SK-N-SH (cell line): ENCODE data around the gene NTRK2. TPM values are rescaled to one million over a fixed set of nuclear protein-coding genes. Genes with fewer than 3 reads are reported as not detected.

Experiments used
- CTCF ChIA-PET: fragments of 300-600, 350-600 bp; formaldehyde crosslinking; extraction: SDS; loops from one replicate; lab custom pipeline; 2021; lab: Yijun Ruan, JAX
- POLR2A ChIA-PET: fragments of 350-600 bp; sonication (Branson Sonifier 250); formaldehyde crosslinking; extraction: SDS; loops from one replicate; lab custom pipeline; 2020; ENCODE audit warnings: antibody characterized with exemption, inconsistent platforms; lab: Yijun Ruan, JAX
- DNase-seq: peaks from one replicate; pipeline ENCODE4 v3.0.0; 2012
- H2AFZ ChIP-seq: fragments of 200-600 bp; sonication (generic); 2 replicates; pipeline ENCODE4 v1.8.1; 2016; ENCODE audit warnings: antibody characterized with exemption, mild to moderate bottlenecking, low read depth
- H3F3A ChIP-seq: fragments of 200-600 bp; sonication (generic); replicated peaks from 2 replicates; pipeline ENCODE3; 2016; ENCODE audit warnings: antibody characterized with exemption, mild to moderate bottlenecking; ENCODE audit not compliant: insufficient read depth
- H3K27ac ChIP-seq, 2 experiments: fragments of 200-500 bp in 1 of 2; fragments of 200-600 bp in 1 of 2; sonication (Bioruptor generic) in 1 of 2; sonication (generic), shearing (Covaris generic) in 1 of 2; 2 replicates each; pipeline versions ENCODE4 v1.5.1 to v1.6.1; 2014 to 2016; ENCODE audit warnings: low read depth in 2 of 2, inconsistent platforms in 1 of 2, low read length in 1 of 2, mild to moderate bottlenecking in 1 of 2, mixed read lengths in 1 of 2
- H3K27me3 ChIP-seq: fragments of 200-600 bp; sonication (generic), shearing (Covaris generic); 2 replicates; pipeline ENCODE4 v1.6.1; 2016; ENCODE audit warnings: mixed run types; ENCODE audit not compliant: insufficient read depth
- H3K36me3 ChIP-seq, 2 experiments: fragments of 200-500 bp in 1 of 2; fragments of 200-600 bp in 1 of 2; sonication (Bioruptor generic) in 1 of 2; sonication (generic) in 1 of 2; replicated peaks in 1 of 2; 2 replicates each; pipeline versions ENCODE3 to v1.5.1; 2014 to 2016; ENCODE audit warnings: low read length in 1 of 2, mild to moderate bottlenecking in 1 of 2; ENCODE audit not compliant: insufficient read depth in 2 of 2, control insufficient read depth in 1 of 2
- H3K4me1 ChIP-seq, 2 experiments: fragments of 200-500 bp in 1 of 2; fragments of 200-600 bp in 1 of 2; sonication (Bioruptor generic) in 1 of 2; sonication (generic), shearing (Covaris generic) in 1 of 2; 2 replicates each; pipeline versions ENCODE4 v1.5.1 to v1.6.1; 2014 to 2016; ENCODE audit warnings: low read depth in 1 of 2, low read length in 1 of 2, mixed run types in 1 of 2; ENCODE audit not compliant: insufficient read depth in 2 of 2, control insufficient read depth in 1 of 2
- H3K4me2 ChIP-seq: fragments of 200-600 bp; sonication (generic), shearing (Covaris generic); 2 replicates; pipeline ENCODE4 v1.6.1; 2017; ENCODE audit warnings: mixed run types
- H3K4me3 ChIP-seq, 2 experiments: fragments of 200-500 bp in 1 of 2; fragments of 200-600 bp in 1 of 2; sonication (Bioruptor generic) in 1 of 2; sonication (generic), shearing (Covaris generic) in 1 of 2; 2 replicates each; pipeline versions ENCODE4 v1.5.1 to v1.8.1; 2014 to 2016; ENCODE audit warnings: low read depth in 2 of 2, inconsistent platforms in 1 of 2, low read length in 1 of 2, mild to moderate bottlenecking in 1 of 2, mixed read lengths in 1 of 2, moderate library complexity in 1 of 2
- H3K79me2 ChIP-seq: fragments of 200-600 bp; sonication (generic); 2 replicates; pipeline ENCODE4 v1.8.1; 2017; ENCODE audit warnings: mild to moderate bottlenecking; ENCODE audit not compliant: insufficient read depth
- H3K9ac ChIP-seq: fragments of 200-600 bp; sonication (generic); 2 replicates; pipeline ENCODE4 v1.6.1; 2017; ENCODE audit warnings: mixed run types
- H3K9me2 ChIP-seq: fragments of 200-600 bp; sonication (generic); 2 replicates; pipeline ENCODE4 v1.6.1; 2017; ENCODE audit warnings: mixed run types
- H3K9me3 ChIP-seq: fragments of 200-600 bp; sonication (generic); 2 replicates; pipeline ENCODE4 v1.6.1; 2017; ENCODE audit warnings: mixed run types, mild to moderate bottlenecking, moderate library complexity
- H4K20me1 ChIP-seq: fragments of 200-600 bp; sonication (generic); 2 replicates; pipeline ENCODE4 v1.6.1; 2017; ENCODE audit warnings: mild to moderate bottlenecking, mixed run types; ENCODE audit not compliant: insufficient read depth
- CTCF ChIP-seq: fragments of 200-600 bp; sonication (generic); IDR thresholded peaks from 2 replicates; pipeline ENCODE4 v1.6.1; 2017; ENCODE audit warnings: antibody characterized with exemption, mild to moderate bottlenecking, moderate library complexity
- ELF1 ChIP-seq: IDR thresholded peaks from 2 replicates; pipeline ENCODE4 v1.4.0; 2012
- FOSL2 ChIP-seq: IDR thresholded peaks from 2 replicates; pipeline ENCODE4 v1.4.0; 2012; ENCODE audit warnings: low read depth, mild to moderate bottlenecking, moderate library complexity, borderline replicate concordance
- FOXM1 ChIP-seq: IDR thresholded peaks from 2 replicates; pipeline ENCODE4 v1.4.0; 2012; ENCODE audit warnings: low read depth, mild to moderate bottlenecking
- GABPA ChIP-seq: IDR thresholded peaks from 2 replicates; pipeline ENCODE4 v1.4.0; 2012; ENCODE audit warnings: low read depth, mild to moderate bottlenecking
- GATA2 ChIP-seq: sonication (generic); formaldehyde crosslinking; IDR thresholded peaks from 2 replicates; pipeline ENCODE4 v1.5.0; 2020; ENCODE audit warnings: mild to moderate bottlenecking, missing genetic modification reagents
- MXI1 ChIP-seq: IDR thresholded peaks from 2 replicates; pipeline ENCODE4 v1.6.1; 2012; ENCODE audit warnings: mild to moderate bottlenecking, low read depth, low read length, improper control_type of control experiment
- NRF1 ChIP-seq: IDR thresholded peaks from 2 replicates; pipeline ENCODE4 v1.6.1; 2012; ENCODE audit warnings: low read depth, mild to moderate bottlenecking, low read length
- POLR2AphosphoS5 ChIP-seq: IDR thresholded peaks from 2 replicates; pipeline ENCODE4 v1.6.1; 2012; ENCODE audit warnings: low read depth, low read length
- RAD21 ChIP-seq: IDR thresholded peaks from 2 replicates; pipeline ENCODE4 v1.6.1; 2012; ENCODE audit warnings: mild to moderate bottlenecking, low read length
- SMC3 ChIP-seq: IDR thresholded peaks from 2 replicates; pipeline ENCODE4 v1.6.1; 2012; ENCODE audit warnings: low read depth, low read length, improper control_type of control experiment
- TAF1 ChIP-seq: IDR thresholded peaks from 2 replicates; pipeline ENCODE4 v1.6.1; 2012; ENCODE audit warnings: low read depth, mild to moderate bottlenecking, low read length, moderate library complexity, borderline replicate concordance
- TCF12 ChIP-seq: IDR thresholded peaks from 2 replicates; pipeline ENCODE4 v1.4.0; 2012
- TEAD4 ChIP-seq: IDR thresholded peaks from 2 replicates; pipeline ENCODE4 v1.4.0; 2012; ENCODE audit warnings: mild to moderate bottlenecking, borderline replicate concordance; ENCODE audit not compliant: insufficient read depth
- USF1 ChIP-seq: IDR thresholded peaks from 2 replicates; pipeline ENCODE4 v1.4.0; 2012; ENCODE audit warnings: low read depth, borderline replicate concordance
- USF2 ChIP-seq: fragments of 150-350 bp; IDR thresholded peaks from 2 replicates; pipeline ENCODE4 v1.6.1; 2017; ENCODE audit warnings: antibody characterized with exemption, low read length, low read depth, borderline replicate concordance
- YY1 ChIP-seq: IDR thresholded peaks from 2 replicates; pipeline ENCODE4 v1.4.0; 2012; ENCODE audit warnings: low read depth, mild to moderate bottlenecking
- WGBS: methylation state at CpG from one replicate; pipeline ENCODE4 v1.1.6; 2017; ENCODE audit warnings: low lambda C conversion rate; 5-methylcytosine and 5-hydroxymethylcytosine counted together
- polyA plus RNA-seq, 3 experiments: library from polyadenylated mRNA; depleted of rRNA; stranded (reverse); fragments of >200 nt; gene quantifications; 2 replicates each; pipeline ENCODE4 v1.2.3, GENCODE V29; 2012
- TF ChIP-seq, protein P1 (sequence below): IDR thresholded peaks from 2 replicates; pipeline ENCODE4 v1.6.1; 2012; ENCODE audit warnings: mild to moderate bottlenecking, low read depth, low read length, moderate library complexity
- TF ChIP-seq, protein P2 (sequence below): fragments of 150-350 bp; IDR thresholded peaks from 2 replicates; pipeline ENCODE4 v1.6.1; 2016; ENCODE audit warnings: mild to moderate bottlenecking, low read depth, low read length

The NTRK2 gene
- 0.05 and 0.16 TPM in 2 replicates for polyA plus RNA-seq (2012; rRNA removed)
- polyA plus RNA-seq (2012; cell fraction: cytosol; rRNA removed) = 0.14 and 0.33 TPM in 2 replicates
- polyA plus RNA-seq (2012; cell fraction: nucleus; rRNA removed) = 0.09 and 0.12 TPM in 2 replicates

DNA sequence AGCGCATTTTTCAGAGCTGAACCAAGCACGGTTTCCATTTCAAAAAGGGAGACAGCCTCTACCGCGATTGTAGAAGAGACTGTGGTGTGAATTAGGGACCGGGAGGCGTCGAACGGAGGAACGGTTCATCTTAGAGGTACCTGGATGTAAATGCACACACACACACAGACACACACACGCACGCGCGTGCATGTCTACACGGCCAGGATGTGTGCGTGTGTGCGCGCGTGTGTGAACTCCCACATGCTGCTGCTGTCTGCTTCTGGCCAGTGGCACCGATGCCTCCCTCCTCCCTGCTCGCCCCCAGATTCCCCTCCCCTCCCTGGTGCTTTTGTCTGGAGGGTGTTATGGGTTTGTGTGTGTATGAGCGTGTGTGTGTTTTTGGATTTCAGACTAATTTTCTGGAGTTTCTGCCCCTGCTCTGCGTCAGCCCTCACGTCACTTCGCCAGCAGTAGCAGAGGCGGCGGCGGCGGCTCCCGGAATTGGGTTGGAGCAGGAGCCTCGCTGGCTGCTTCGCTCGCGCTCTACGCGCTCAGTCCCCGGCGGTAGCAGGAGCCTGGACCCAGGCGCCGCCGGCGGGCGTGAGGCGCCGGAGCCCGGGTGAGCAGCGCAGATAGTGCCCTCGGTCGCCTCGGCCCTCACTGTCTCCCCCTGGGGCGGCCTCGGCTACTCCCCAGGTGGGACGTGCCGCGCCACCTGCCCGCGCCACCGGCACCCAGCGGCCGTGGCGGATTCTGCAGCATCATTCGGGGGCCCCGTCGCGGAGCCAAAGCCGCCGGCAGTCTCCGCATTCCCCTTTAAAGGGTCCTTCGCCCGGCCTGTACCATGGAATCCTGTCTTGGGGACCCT is at the start of gene NTRK2:
Gene NTRK2, plus strand, starts transcription at position 442 of the 850 bp plus-strand sequence. CDS start 1,020 bp downstream, outside the sequence.
- Histone ChIP-seq H3K4me1 (peaks cover 0 to 27% of the 10 kb centered on the region in 2 experiments; a peak in 1 of 4 replicates), H3K9me2 (no peaks in the 10 kb centered on the region), H3K4me2 (peak within 1 kb of the TSS; percentile 92), H3K9me3 (no peaks in the 10 kb centered on the region), H3K36me3 (no peaks in the 10 kb centered on the region), H2AFZ (peak within 1 kb of the TSS; percentile 63; the same call in 1 of the 2 replicates), H3K79me2 (no peaks in the 10 kb centered on the region), H3K4me3 (peak within 1 kb of the TSS; percentile 49 to 64), H4K20me1 (no peaks in the 10 kb centered on the region), H3K27me3 (peaks cover 19% of the 10 kb centered on the region), H3F3A (no peaks in the 10 kb centered on the region), H3K9ac (no peak within 1 kb of the TSS), H3K27ac (no peak within 1 kb of the TSS)
- TF ChIP-seq TCF12 = no peak
- TF ChIP-seq ELF1 = no peak
- no peak for TF ChIP-seq FOSL2
- TF ChIP-seq POLR2AphosphoS5 = no peak
- TF ChIP-seq RAD21 = no peak
- no peak for TF ChIP-seq GATA2 (CRISPR knock-in tag)
- no peak for TF ChIP-seq TAF1
- TF ChIP-seq USF1 = no peak
- TF ChIP-seq FOXM1 = no peak
- TF ChIP-seq GABPA = no peak
- no peak for TF ChIP-seq YY1
- TF ChIP-seq, protein P1, sequence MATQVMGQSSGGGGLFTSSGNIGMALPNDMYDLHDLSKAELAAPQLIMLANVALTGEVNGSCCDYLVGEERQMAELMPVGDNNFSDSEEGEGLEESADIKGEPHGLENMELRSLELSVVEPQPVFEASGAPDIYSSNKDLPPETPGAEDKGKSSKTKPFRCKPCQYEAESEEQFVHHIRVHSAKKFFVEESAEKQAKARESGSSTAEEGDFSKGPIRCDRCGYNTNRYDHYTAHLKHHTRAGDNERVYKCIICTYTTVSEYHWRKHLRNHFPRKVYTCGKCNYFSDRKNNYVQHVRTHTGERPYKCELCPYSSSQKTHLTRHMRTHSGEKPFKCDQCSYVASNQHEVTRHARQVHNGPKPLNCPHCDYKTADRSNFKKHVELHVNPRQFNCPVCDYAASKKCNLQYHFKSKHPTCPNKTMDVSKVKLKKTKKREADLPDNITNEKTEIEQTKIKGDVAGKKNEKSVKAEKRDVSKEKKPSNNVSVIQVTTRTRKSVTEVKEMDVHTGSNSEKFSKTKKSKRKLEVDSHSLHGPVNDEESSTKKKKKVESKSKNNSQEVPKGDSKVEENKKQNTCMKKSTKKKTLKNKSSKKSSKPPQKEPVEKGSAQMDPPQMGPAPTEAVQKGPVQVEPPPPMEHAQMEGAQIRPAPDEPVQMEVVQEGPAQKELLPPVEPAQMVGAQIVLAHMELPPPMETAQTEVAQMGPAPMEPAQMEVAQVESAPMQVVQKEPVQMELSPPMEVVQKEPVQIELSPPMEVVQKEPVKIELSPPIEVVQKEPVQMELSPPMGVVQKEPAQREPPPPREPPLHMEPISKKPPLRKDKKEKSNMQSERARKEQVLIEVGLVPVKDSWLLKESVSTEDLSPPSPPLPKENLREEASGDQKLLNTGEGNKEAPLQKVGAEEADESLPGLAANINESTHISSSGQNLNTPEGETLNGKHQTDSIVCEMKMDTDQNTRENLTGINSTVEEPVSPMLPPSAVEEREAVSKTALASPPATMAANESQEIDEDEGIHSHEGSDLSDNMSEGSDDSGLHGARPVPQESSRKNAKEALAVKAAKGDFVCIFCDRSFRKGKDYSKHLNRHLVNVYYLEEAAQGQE = no peak
- no peak for TF ChIP-seq SMC3
- no peak for TF ChIP-seq TEAD4
- no peak for TF ChIP-seq CTCF
- no peak for TF ChIP-seq NRF1
- TF ChIP-seq USF2 = no peak
- TF ChIP-seq, protein P2, sequence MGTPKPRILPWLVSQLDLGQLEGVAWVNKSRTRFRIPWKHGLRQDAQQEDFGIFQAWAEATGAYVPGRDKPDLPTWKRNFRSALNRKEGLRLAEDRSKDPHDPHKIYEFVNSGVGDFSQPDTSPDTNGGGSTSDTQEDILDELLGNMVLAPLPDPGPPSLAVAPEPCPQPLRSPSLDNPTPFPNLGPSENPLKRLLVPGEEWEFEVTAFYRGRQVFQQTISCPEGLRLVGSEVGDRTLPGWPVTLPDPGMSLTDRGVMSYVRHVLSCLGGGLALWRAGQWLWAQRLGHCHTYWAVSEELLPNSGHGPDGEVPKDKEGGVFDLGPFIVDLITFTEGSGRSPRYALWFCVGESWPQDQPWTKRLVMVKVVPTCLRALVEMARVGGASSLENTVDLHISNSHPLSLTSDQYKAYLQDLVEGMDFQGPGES = no peak
- no peak for TF ChIP-seq MXI1
- POLR2A ChIA-PET = no interaction called here
- 4% methylated on average over 53 of the region's 69 CpGs for WGBS
- DNase-seq = peak; percentile 65
- CTCF ChIA-PET = interaction anchor here (0.7 to 5.0 kb wide), 39 partner anchors 7 to 941 kb away, joined by 3 to 33 read pairs (median 6); no protein-coding TSS in a partner anchor
